Esophagus muscularis mucosa (tissue), 4 donors: ENCODE measurements around the gene SAMD7. TPM values are rescaled to one million over a fixed set of nuclear protein-coding genes. Genes with fewer than 3 reads are reported as not detected.

Source experiments
- DNase-seq: peaks from one replicate; pipeline ENCODE4 v3.0.0-alpha.2; 2017; ENCODE audit errors: extremely low spot score
- H3K27ac ChIP-seq, 4 donors: fragments of 200-600 bp; sonication (generic); replicated peaks in 1 of 4; 1 replicate in 3 of 4; 2 replicates in 1 of 4; pipeline ENCODE4 v1.5.1; 2016 to 2019; ENCODE audit warnings: mild to moderate bottlenecking in 1 of 4
- H3K27me3 ChIP-seq, 4 donors: fragments of 200-600 bp; sonication (generic); one replicate each; pipeline versions ENCODE4 v1.5.1 to v1.6.0; 2016 to 2019
- H3K36me3 ChIP-seq, 4 donors: fragments of 200-600 bp; sonication (generic); one replicate each; pipeline ENCODE4 v1.5.1; 2016 to 2019
- H3K4me1 ChIP-seq, 4 donors: fragments of 200-600 bp; sonication (generic); one replicate each; pipeline ENCODE4 v1.5.1; 2016 to 2019
- H3K4me3 ChIP-seq, 4 donors: fragments of 200-600 bp; sonication (generic); 1 replicate in 2 of 4; 2 replicates in 2 of 4; pipeline ENCODE4 v1.5.1; 2016 to 2019; ENCODE audit warnings: mild to moderate bottlenecking in 4 of 4, moderate library complexity in 1 of 4
- H3K9me3 ChIP-seq, 4 donors: fragments of 200-600 bp; sonication (generic); 1 replicate in 3 of 4; 2 replicates in 1 of 4; pipeline ENCODE4 v1.5.1; 2016 to 2019
- CTCF ChIP-seq, 3 experiments: fragments of 200-600 bp in 2 of 3; fragments of 450-650 bp in 1 of 3; sonication (generic) in 2 of 3; IDR thresholded peaks; one replicate each; pipeline ENCODE4 v1.5.1; 2017 to 2019; ENCODE audit warnings: antibody characterized with exemption in 3 of 3, mild to moderate bottlenecking in 2 of 3, moderate library complexity in 1 of 3
- EP300 ChIP-seq: sonication (generic); formaldehyde crosslinking; IDR thresholded peaks from one replicate; pipeline ENCODE4 v1.6.1; 2017; ENCODE audit warnings: antibody characterized with exemption
- POLR2A ChIP-seq: fragments of 450-650 bp; IDR thresholded peaks from one replicate; pipeline ENCODE4 v1.6.1; 2017; ENCODE audit warnings: antibody characterized with exemption, moderate library complexity, mild to moderate bottlenecking, low read depth
- POLR2AphosphoS5 ChIP-seq, 2 donors: sonication (generic); formaldehyde crosslinking; IDR thresholded peaks; one replicate each; pipeline ENCODE4 v1.6.1; 2017; ENCODE audit warnings: antibody characterized with exemption in 2 of 2
- WGBS: methylation state at CpG from one replicate; pipeline ENCODE4 v1.1.5; 2018; 5-methylcytosine and 5-hydroxymethylcytosine counted together
- intact Hi-C: fragments of 100-400 bp; cut with DNase I; formaldehyde crosslinking; loops from one replicate; pipeline ENCODE4 v1.15.1; 2023
- total RNA-seq, 4 donors: library from RNA; depleted of rRNA; stranded (reverse); fragments of >200 nt; gene quantifications; one replicate each; pipeline versions ENCODE4 v1.1.0 to v1.2.1, GENCODE V29; 2016

SAMD7 gene
- total RNA-seq, 4 donors from 2014 or later = not detected

- intact Hi-C loops = no loop called here
- WGBS = 70% methylated on average over 5 of the region's 5 CpGs
Measured at GRCh38 chr3:169939751-169940150, 28.4 kb downstream of the SAMD7 start.

GRCh38 chr3:169940470-169941181 is 29.3 kb downstream of the SAMD7 start:
- intact Hi-C loops = no loop called here
- Histone ChIP-seq H3K36me3 (no peaks in the 10 kb centered on the region), H3K4me1 (no peaks in the 10 kb centered on the region), H3K9me3 (no peaks in the 10 kb centered on the region), H3K4me3 (no peak overlapping the region), H3K27ac (no peak overlapping the region), H3K27me3 (no peaks in the 10 kb centered on the region)
- 65% methylated on average over 6 of the region's 6 CpGs for WGBS
- TF ChIP-seq POLR2AphosphoS5 (IDR thresholded peaks at IDR 0.05) (no peak), POLR2A (no peak), CTCF (IDR thresholded peaks at IDR 0.05) (no peak), EP300 (no peak)
- DNase-seq = no peak

More at GRCh38 chr3:169939751-169940150, 28.4 kb downstream of the SAMD7 start:
- no peaks in the 10 kb centered on the region for H3K9me3 ChIP-seq
- H3K36me3 ChIP-seq = no peaks in the 10 kb centered on the region
- TF ChIP-seq POLR2A = no peak
- TF ChIP-seq EP300 = no peak
- no peak for TF ChIP-seq CTCF (IDR thresholded peaks at IDR 0.05)
- TF ChIP-seq POLR2AphosphoS5 (IDR thresholded peaks at IDR 0.05) = no peak
- no peak overlapping the region for H3K27ac ChIP-seq
- H3K4me3 ChIP-seq = no peak overlapping the region
- no peaks in the 10 kb centered on the region for H3K4me1 ChIP-seq
- no peaks in the 10 kb centered on the region for H3K27me3 ChIP-seq
- DNase-seq = no peak

GRCh38 chr3:169945313-169945712 is 33.9 kb downstream of the SAMD7 start:
- Histone ChIP-seq H3K36me3 (no peaks in the 10 kb centered on the region), H3K9me3 (no peaks in the 10 kb centered on the region), H3K27ac (no peak overlapping the region), H3K4me1 (no peaks in the 10 kb centered on the region), H3K27me3 (no peaks in the 10 kb centered on the region), H3K4me3 (no peak overlapping the region)
- intact Hi-C loops = no loop called here
- no peak for TF ChIP-seq POLR2A
- TF ChIP-seq POLR2AphosphoS5 (IDR thresholded peaks at IDR 0.05) = no peak
- no peak for TF ChIP-seq CTCF (IDR thresholded peaks at IDR 0.05)
- TF ChIP-seq EP300 = no peak
- WGBS = 71% methylated on average over 7 of the region's 7 CpGs
- DNase-seq = no peak

GRCh38 chr3:169946336-169946735 is 35.0 kb downstream of the SAMD7 start:
- no peaks in the 10 kb centered on the region for H3K9me3 ChIP-seq
- H3K4me3 ChIP-seq = no peak overlapping the region
- H3K36me3 ChIP-seq = no peaks in the 10 kb centered on the region
- intact Hi-C loops = no loop called here
- no peak overlapping the region for H3K27ac ChIP-seq
- WGBS = 75% methylated on average over 2 of the region's 3 CpGs
- H3K27me3 ChIP-seq = no peaks in the 10 kb centered on the region
- H3K4me1 ChIP-seq = no peaks in the 10 kb centered on the region
- no peak for TF ChIP-seq POLR2A
- no peak for TF ChIP-seq POLR2AphosphoS5 (IDR thresholded peaks at IDR 0.05)
- TF ChIP-seq CTCF (IDR thresholded peaks at IDR 0.05) = no peak
- no peak for TF ChIP-seq EP300
- DNase-seq = no peak
